ENCODE results near the gene KLK15.

- TF ChIP-seq CTCF (IDR thresholded peaks at IDR 0.05; ENCODE audit: control extremely low read depth in 1 of 3, insufficient read depth in 1 of 3, low read depth in 1 of 3, low read length in 3 of 3), result no peak
- TF ChIP-seq SRF (IDR thresholded peaks at IDR 0.05; ENCODE audit: low read depth, low read length), result no peak
- TF ChIP-seq JUND (IDR thresholded peaks at IDR 0.05; ENCODE audit: low read length), result no peak
- no peak for TF ChIP-seq KDM5A (IDR thresholded peaks at IDR 0.05; ENCODE audit: low read length)
- TF ChIP-seq RXRA (IDR thresholded peaks at IDR 0.05; ENCODE audit: insufficient read depth, low read depth, low read length), result no peak
- no peak for TF ChIP-seq EP300 (IDR thresholded peaks at IDR 0.05; ENCODE audit: borderline replicate concordance in 1 of 2, low read depth in 2 of 2, low read length in 2 of 2)
- TF ChIP-seq CBX5 (IDR thresholded peaks at IDR 0.05; ENCODE audit: low read depth, low read length), result no peak
- TF ChIP-seq SIX5 (IDR thresholded peaks at IDR 0.05; ENCODE audit: low read depth, low read length), result no peak
- TF ChIP-seq BACH1 (IDR thresholded peaks at IDR 0.05; ENCODE audit: low read length), result no peak
Observed at GRCh38 chr19:50843205-50843604, 9.8 kb upstream of the KLK15 start.

Data from H1 (cell line).